HG02884 (cell line): Measurements from ENCODE around the gene DCAKD.

ENCODE experiments used
- ATAC-seq: cut with Tn5 transposase; IDR thresholded peaks from one replicate; pipeline ENCODE4 v1.9.1; 2021; ENCODE audit warnings: mild to moderate bottlenecking, moderate library complexity; ENCODE audit not compliant: unreplicated experiment

DCAKD gene

GRCh38 chr17:45006927-45007461, 44.4 kb downstream of the DCAKD start:
- ATAC-seq = no peak

GRCh38 chr17:45005700-45006099, 45.7 kb downstream of the DCAKD start:
- ATAC-seq = no peak

GRCh38 chr17:45004388-45004787, 47.0 kb downstream of the DCAKD start:
- no peak for ATAC-seq

GRCh38 chr17:45003877-45004276, 47.6 kb downstream of the DCAKD start:
- ATAC-seq = no peak

GRCh38 chr17:45001310-45001709, 50.1 kb downstream of the DCAKD start:
- ATAC-seq = no peak

- ATAC-seq = no peak
Observed at GRCh38 chr17:44999433-44999832, 52.0 kb downstream of the DCAKD start.

- ATAC-seq = no peak
Observed at GRCh38 chr17:44998646-44999045, 52.8 kb downstream of the DCAKD start.

GRCh38 chr17:44997733-44998520, 53.5 kb downstream of the DCAKD start:
- ATAC-seq = no peak

- no peak for ATAC-seq
Observed at GRCh38 chr17:44996304-44996703, 55.1 kb downstream of the DCAKD start.

- ATAC-seq = no peak
Observed at GRCh38 chr17:44995436-44996001, 55.9 kb downstream of the DCAKD start.

GRCh38 chr17:44992242-44992939, 59.0 kb downstream of the DCAKD start:
- ATAC-seq = no peak

GRCh38 chr17:44990994-44991393, 60.4 kb downstream of the DCAKD start:
- ATAC-seq = no peak

- ATAC-seq = no peak
Observed at GRCh38 chr17:44989552-44990138, 61.8 kb downstream of the DCAKD start.

GRCh38 chr17:44988044-44988942, 63.1 kb downstream of the DCAKD start:
- ATAC-seq = no peak

GRCh38 chr17:44983563-44983962, 67.9 kb downstream of the DCAKD start:
- ATAC-seq = no peak

- ATAC-seq = no peak
Observed at GRCh38 chr17:44982113-44982702, 69.2 kb downstream of the DCAKD start.

- no peak for ATAC-seq
Observed at GRCh38 chr17:44981221-44981968, 70.0 kb downstream of the DCAKD start.

- no peak for ATAC-seq
Observed at GRCh38 chr17:44979426-44979995, 71.9 kb downstream of the DCAKD start.

- no peak for ATAC-seq
Observed at GRCh38 chr17:44978807-44979206, 72.6 kb downstream of the DCAKD start.
